Trophoblast cell (in vitro differentiated cells and primary cell): ENCODE data around the gene PRAMEF14. TPM values are rescaled to one million over a fixed set of nuclear protein-coding genes. Genes with fewer than 3 reads are reported as not detected.
"Not testable (repeated sequence)": the region's sequence is repeated elsewhere in the genome, so short reads cannot be mapped to it uniquely, and the experiment has no call there.

Source experiments
- DNase-seq, 2 donors: peaks; one replicate each; pipeline ENCODE4 v3.0.0-alpha.2; 2016
- H2AFZ ChIP-seq: 2 replicates; pipeline ENCODE4 v1.6.1; 2013; ENCODE audit warnings: low read length, moderate library complexity, mild to moderate bottlenecking; ENCODE audit not compliant: insufficient read depth, poor library complexity
- H2AK5ac ChIP-seq: 2 replicates; pipeline ENCODE4 v1.6.1; 2013; ENCODE audit warnings: mild to moderate bottlenecking, low read length
- H2BK120ac ChIP-seq: 2 replicates; pipeline ENCODE4 v1.6.1; 2013; ENCODE audit warnings: low read length, mild to moderate bottlenecking, moderate library complexity; ENCODE audit not compliant: insufficient read depth, poor library complexity
- H2BK12ac ChIP-seq: 2 replicates; pipeline ENCODE4 v1.6.1; 2013; ENCODE audit warnings: mild to moderate bottlenecking, low read length, moderate library complexity
- H2BK5ac ChIP-seq: 2 replicates; pipeline ENCODE4 v1.6.1; 2013; ENCODE audit warnings: low read length, low read depth, moderate library complexity, mild to moderate bottlenecking; ENCODE audit not compliant: poor library complexity
- H3K14ac ChIP-seq: 2 replicates; pipeline ENCODE4 v1.6.1; 2013; ENCODE audit warnings: mild to moderate bottlenecking, low read length
- H3K18ac ChIP-seq: 2 replicates; pipeline ENCODE4 v1.6.1; 2013; ENCODE audit warnings: mild to moderate bottlenecking, low read length
- H3K23ac ChIP-seq: 2 replicates; pipeline ENCODE4 v1.6.1; 2013; ENCODE audit warnings: low read length
- H3K27ac ChIP-seq: 2 replicates; pipeline ENCODE4 v1.5.1; 2013; ENCODE audit warnings: low read depth, mild to moderate bottlenecking, inconsistent platforms, low read length, moderate library complexity
- H3K27me3 ChIP-seq: 2 replicates; pipeline ENCODE4 v1.6.1; 2013; ENCODE audit warnings: inconsistent platforms, mild to moderate bottlenecking, low read length, moderate library complexity; ENCODE audit not compliant: insufficient read depth
- H3K36me3 ChIP-seq, 2 experiments: 1 replicate in 1 of 2; 2 replicates in 1 of 2; pipeline ENCODE4 v1.6.1; 2013; ENCODE audit warnings: low read length in 2 of 2, mild to moderate bottlenecking in 2 of 2, moderate library complexity in 1 of 2; ENCODE audit not compliant: insufficient read depth in 2 of 2, control insufficient read depth in 1 of 2
- H3K4ac ChIP-seq: 2 replicates; pipeline ENCODE4 v1.6.1; 2013; ENCODE audit warnings: low read depth, mild to moderate bottlenecking, low read length, moderate library complexity
- H3K4me1 ChIP-seq, 2 experiments: 1 replicate in 1 of 2; 2 replicates in 1 of 2; pipeline ENCODE4 v1.6.1; 2013; ENCODE audit warnings: low read length in 2 of 2, mild to moderate bottlenecking in 2 of 2, moderate library complexity in 1 of 2; ENCODE audit not compliant: insufficient read depth in 2 of 2, control insufficient read depth in 1 of 2
- H3K4me2 ChIP-seq: 2 replicates; pipeline ENCODE4 v1.6.1; 2013; ENCODE audit warnings: inconsistent platforms, mild to moderate bottlenecking, low read length, moderate library complexity
- H3K4me3 ChIP-seq: 2 replicates; pipeline ENCODE4 v1.5.1; 2013; ENCODE audit warnings: mild to moderate bottlenecking, low read depth, low read length, inconsistent platforms
- H3K79me1 ChIP-seq: one replicate; pipeline ENCODE4 v1.6.1; 2013; ENCODE audit warnings: low read length
- H3K79me2 ChIP-seq: 2 replicates; pipeline ENCODE4 v1.6.1; 2013; ENCODE audit warnings: low read length, mild to moderate bottlenecking; ENCODE audit not compliant: control insufficient read depth, insufficient read depth, poor library complexity
- H3K9ac ChIP-seq: 2 replicates; pipeline ENCODE4 v1.6.1; 2013; ENCODE audit warnings: mild to moderate bottlenecking, low read length
- H3K9me3 ChIP-seq: 2 replicates; pipeline ENCODE4 v1.6.1; 2013; ENCODE audit warnings: low read depth, mild to moderate bottlenecking, control low read depth, inconsistent platforms, low read length; ENCODE audit not compliant: insufficient read depth
- H4K12ac ChIP-seq: 2 replicates; pipeline ENCODE4 v1.6.1; 2013; ENCODE audit warnings: low read depth, mild to moderate bottlenecking, low read length, moderate library complexity
- H4K8ac ChIP-seq: 2 replicates; pipeline ENCODE4 v1.6.1; 2013; ENCODE audit warnings: low read depth, mild to moderate bottlenecking, low read length, moderate library complexity
- H4K91ac ChIP-seq: one replicate; pipeline ENCODE4 v1.6.1; 2013; ENCODE audit warnings: low read depth, mild to moderate bottlenecking, low read length, moderate library complexity
- WGBS: extraction: QIAGEN DNeasy Blood & Tissue Kit; methylation state at CpG from one replicate; pipeline ENCODE4 v1.1.7; 2013; ENCODE audit warnings: missing lambda C conversion rate; ENCODE audit not compliant: insufficient read length, insufficient coverage; ENCODE audit errors: extremely low coverage; 5-methylcytosine and 5-hydroxymethylcytosine counted together
- polyA plus RNA-seq: library from polyadenylated mRNA; stranded (reverse); fragments of 200-250 nt; gene quantifications from 2 replicates; pipeline ENCODE4 v1.2.3, GENCODE V29; 2013

Gene PRAMEF14
- polyA plus RNA-seq: not detected in 2 replicates

- DNase-seq, H2BK5ac ChIP-seq, H3K9ac ChIP-seq, H4K8ac ChIP-seq, H4K91ac ChIP-seq, H3K27ac ChIP-seq, H3K23ac ChIP-seq, H3K14ac ChIP-seq, H3K4me2 ChIP-seq, H3K4me3 ChIP-seq, H2AFZ ChIP-seq, H2BK120ac ChIP-seq, H3K9me3 ChIP-seq, H2AK5ac ChIP-seq, H4K12ac ChIP-seq, H3K18ac ChIP-seq, H3K79me1 ChIP-seq, H3K4ac ChIP-seq, H3K79me2 ChIP-seq, H3K27me3 ChIP-seq, H3K4me1 ChIP-seq, H2BK12ac ChIP-seq, H3K36me3 ChIP-seq: not testable (repeated sequence)
- WGBS: no CpG with 5 or more reads among the region's 7 CpGs
These were observed at the start of gene PRAMEF14 for GRCh38 chr1:13347034-13347433. Gene PRAMEF14 (minus strand): TSS chr1:13347134. CDS start chr1:13345314, 1,820 bp downstream.

GRCh38 chr1:13395311-13395710, 48.4 kb upstream of the PRAMEF14 start:
- DNase-seq, H2AFZ ChIP-seq, H3K4me1 ChIP-seq, H4K91ac ChIP-seq, H3K9ac ChIP-seq, H4K12ac ChIP-seq, H4K8ac ChIP-seq, H3K27me3 ChIP-seq, H3K23ac ChIP-seq, H3K79me2 ChIP-seq, H3K14ac ChIP-seq, H3K79me1 ChIP-seq, H2BK120ac ChIP-seq, H3K18ac ChIP-seq, H3K4me3 ChIP-seq, H2BK5ac ChIP-seq, H3K4ac ChIP-seq, H3K36me3 ChIP-seq, H2BK12ac ChIP-seq, H3K4me2 ChIP-seq, H3K27ac ChIP-seq, H2AK5ac ChIP-seq: not testable (repeated sequence)
- peaks cover 19% of the 10 kb centered on the region for H3K9me3 ChIP-seq
- WGBS: no CpG with 5 or more reads among the region's 22 CpGs

GRCh38 chr1:13394761-13395160, 47.8 kb upstream of the PRAMEF14 start:
- not testable (repeated sequence) for H3K4me2 ChIP-seq, H3K27me3 ChIP-seq, DNase-seq, H3K14ac ChIP-seq, H3K27ac ChIP-seq, H3K4ac ChIP-seq, H4K8ac ChIP-seq, H4K91ac ChIP-seq, H2BK12ac ChIP-seq, H2BK5ac ChIP-seq, H2AFZ ChIP-seq, H3K36me3 ChIP-seq, H3K9ac ChIP-seq, H3K18ac ChIP-seq, H2BK120ac ChIP-seq, H3K4me1 ChIP-seq, H3K23ac ChIP-seq, H3K79me1 ChIP-seq, H2AK5ac ChIP-seq, H3K4me3 ChIP-seq, H3K79me2 ChIP-seq, H4K12ac ChIP-seq
- peaks cover 21% of the 10 kb centered on the region for H3K9me3 ChIP-seq
- no CpG with 5 or more reads among the region's 32 CpGs for WGBS

GRCh38 chr1:13393004-13393403, 46.1 kb upstream of the PRAMEF14 start:
- not testable (repeated sequence) for H3K79me1 ChIP-seq, H3K27ac ChIP-seq, H4K12ac ChIP-seq, H3K27me3 ChIP-seq, H3K9ac ChIP-seq, H3K36me3 ChIP-seq, H3K23ac ChIP-seq, H2AFZ ChIP-seq, H2BK120ac ChIP-seq, DNase-seq, H2AK5ac ChIP-seq, H3K18ac ChIP-seq, H3K4me2 ChIP-seq, H3K4me1 ChIP-seq, H3K4ac ChIP-seq, H2BK12ac ChIP-seq, H3K4me3 ChIP-seq, H2BK5ac ChIP-seq, H3K14ac ChIP-seq, H4K91ac ChIP-seq, H4K8ac ChIP-seq, H3K79me2 ChIP-seq
- WGBS: no CpG with 5 or more reads among the region's 7 CpGs
- peaks cover 24% of the 10 kb centered on the region for H3K9me3 ChIP-seq
